Mucosa of descending colon (tissue), 3 donors: ENCODE data around the gene DLGAP4. TPM values are rescaled to one million over a fixed set of nuclear protein-coding genes. Genes with fewer than 3 reads are reported as not detected.

Experiments used
- ATAC-seq: fragments of 200-7000 bp; cut with Tn5 transposase; one replicate; pipeline ENCODE4 v1.9.1; 2020; ENCODE audit warnings: mild to moderate bottlenecking, moderate library complexity
- DNase-seq, 3 donors: peaks; one replicate each; pipeline ENCODE4 v3.0.0-alpha.2; 2020
- H3K36me3 ChIP-seq: fragments of 200-600 bp; one replicate; pipeline ENCODE4 v1.8.0; 2021; ENCODE audit warnings: low read depth, mild to moderate bottlenecking
- H3K4me1 ChIP-seq: fragments of 200-600 bp; one replicate; pipeline ENCODE4 v1.8.0; 2021; ENCODE audit warnings: low read depth, mild to moderate bottlenecking
- H3K4me3 ChIP-seq: fragments of 200-600 bp; one replicate; pipeline ENCODE4 v1.8.0; 2021; ENCODE audit warnings: mild to moderate bottlenecking
- H3K9me3 ChIP-seq: fragments of 200-600 bp; one replicate; pipeline ENCODE4 v1.8.0; 2021; ENCODE audit warnings: mild to moderate bottlenecking
- CTCF ChIP-seq: fragments of 200-600 bp; IDR thresholded peaks from one replicate; pipeline ENCODE4 v1.8.0; 2022; ENCODE audit warnings: antibody characterized with exemption, mild to moderate bottlenecking
- intact Hi-C, 2 donors: fragments of 100-400 bp; cut with DNase I in 1 of 2; cut with micrococcal nuclease in 1 of 2; formaldehyde crosslinking; loops; one replicate each; pipeline versions ENCODE4 v1.11.0 to v1.11.1; 2022; cut with DNase I, micrococcal nuclease
- total RNA-seq, 3 donors: library from RNA; stranded (reverse); fragmentation: NEBNext Ultra II Directional in 2 of 3; extraction: Animal tissue kit (Norgen Biotek cat#: 25700) in 2 of 3; gene quantifications; one replicate each; pipeline versions ENCODE4 v1.2.1 to v1.2.4, GENCODE V29; 2021 to 2023
- donor health status: DM: no; HTN: no; CAD: no; lungs with moderate emphysema.
- donor health status: DM: no; HTN: no; CAD: no.
- donor health status: DM: no; HTN: yes; CAD: no.

DLGAP4 gene
- total RNA-seq, 3 donors from 2014 or later = 40.0 to 66.3 (median 43.5) TPM

GRCh38 chr20:36298061-36298460 lies 8.1 kb upstream of the DLGAP4 start:
- ATAC-seq (no peak), DNase-seq (no peak)
- Histone ChIP-seq H3K9me3 (no peaks in the 10 kb centered on the region), H3K36me3 (no peaks in the 10 kb centered on the region), H3K4me1 (no peaks in the 10 kb centered on the region), H3K4me3 (no peak overlapping the region)
- intact Hi-C loops = no loop called here
- TF ChIP-seq CTCF = no peak

- intact Hi-C loops = no loop called here
- Histone ChIP-seq H3K36me3 (no peaks in the 10 kb centered on the region), H3K4me3 (no peak overlapping the region), H3K4me1 (no peaks in the 10 kb centered on the region), H3K9me3 (no peaks in the 10 kb centered on the region)
- no peak for TF ChIP-seq CTCF
- no peak for DNase-seq
- ATAC-seq = no peak
Observed at GRCh38 chr20:36298795-36299339, 7.3 kb upstream of the DLGAP4 start.

- DNase-seq (no peak), ATAC-seq (no peak)
- Histone ChIP-seq H3K36me3 (no peaks in the 10 kb centered on the region), H3K4me1 (no peaks in the 10 kb centered on the region), H3K9me3 (no peaks in the 10 kb centered on the region), H3K4me3 (no peak overlapping the region)
- intact Hi-C loops = no loop called here
- TF ChIP-seq CTCF = no peak
Observed at GRCh38 chr20:36299459-36299858, 6.7 kb upstream of the DLGAP4 start.

GRCh38 chr20:36301359-36302119 lies 4.6 kb upstream of the DLGAP4 start:
- Histone ChIP-seq H3K4me1 (peaks cover 1% of the 10 kb centered on the region), H3K36me3 (no peaks in the 10 kb centered on the region), H3K4me3 (no peak overlapping the region), H3K9me3 (no peaks in the 10 kb centered on the region)
- ATAC-seq (no peak), DNase-seq (no peak)
- TF ChIP-seq CTCF = no peak
- intact Hi-C loops = no loop called here

- ATAC-seq = no peak
- Histone ChIP-seq H3K4me3 (no peak overlapping the region), H3K4me1 (peaks cover 5% of the 10 kb centered on the region), H3K36me3 (no peaks in the 10 kb centered on the region), H3K9me3 (no peaks in the 10 kb centered on the region)
- no peak for TF ChIP-seq CTCF
- intact Hi-C loops = no loop called here
- DNase-seq = no peak
Observed at GRCh38 chr20:36303020-36303595, 3.0 kb upstream of the DLGAP4 start.
